ENCODE measurements around the gene DAPL1. TPM values are rescaled to one million over a fixed set of nuclear protein-coding genes. Genes with fewer than 3 reads are reported as not detected.

Gene DAPL1
- total and polyA plus RNA-seq, 5 donors, result not detected

DNA sequence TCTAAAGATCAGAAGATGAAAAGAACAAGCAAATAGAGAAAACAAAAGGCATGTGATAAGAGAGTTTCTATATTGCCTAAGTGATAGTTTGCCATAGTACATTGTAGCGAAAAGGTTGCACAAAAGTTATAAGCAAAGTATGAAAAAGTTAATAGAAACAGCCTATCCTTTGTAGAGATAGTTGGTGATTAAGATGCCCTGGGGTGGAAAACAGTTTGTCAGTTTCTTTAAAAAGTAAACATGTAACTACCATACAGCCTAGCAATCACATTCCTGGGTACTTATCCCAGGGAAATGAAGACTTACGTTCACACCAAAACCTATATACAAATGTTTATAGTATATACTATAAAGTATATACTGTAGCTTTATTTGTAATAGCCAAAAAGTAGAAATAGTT is 16.9 kb upstream of the DAPL1 start:
- intact Hi-C loops (cut with DNase I), result no loop called here
- no peak overlapping the region for H3K27ac ChIP-seq (ENCODE audit: low read length)
- 93% methylated on average over 2 of the region's 2 CpGs for WGBS
- ATAC-seq (no peak), DNase-seq (no peak)
- no peaks in the 10 kb centered on the region for H3K27me3 ChIP-seq (ENCODE audit: control insufficient read depth, insufficient read depth)
- H3K9me3 ChIP-seq (ENCODE audit: control insufficient read depth, low read length), result no peaks in the 10 kb centered on the region
- no peak overlapping the region for H3K4me3 ChIP-seq (ENCODE audit: low read length)
- no peaks in the 10 kb centered on the region for H3K4me1 ChIP-seq (ENCODE audit: control insufficient read depth, insufficient read depth, low read length)

DNA sequence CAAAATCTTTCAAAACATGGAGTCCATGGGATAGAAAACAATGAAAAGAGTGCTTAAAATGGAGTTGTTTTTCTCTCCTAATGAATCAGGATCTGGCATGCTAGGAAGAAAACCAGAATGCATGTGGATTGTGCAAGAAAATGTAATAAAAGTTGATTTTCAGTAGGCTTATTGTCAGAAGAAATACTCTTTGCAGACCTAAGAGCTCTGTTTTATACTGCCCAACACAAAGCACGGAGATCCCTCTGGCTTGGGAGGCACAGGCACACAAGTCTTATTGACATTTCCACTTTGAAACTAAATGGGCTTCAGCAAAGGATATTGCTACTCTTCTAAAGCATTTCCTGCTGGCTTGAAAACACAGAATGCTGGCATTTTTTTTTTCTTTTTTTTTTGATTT is 15.5 kb upstream of the DAPL1 start:
- 45% methylated on average over 1 of the region's 1 CpG for WGBS

DNA sequence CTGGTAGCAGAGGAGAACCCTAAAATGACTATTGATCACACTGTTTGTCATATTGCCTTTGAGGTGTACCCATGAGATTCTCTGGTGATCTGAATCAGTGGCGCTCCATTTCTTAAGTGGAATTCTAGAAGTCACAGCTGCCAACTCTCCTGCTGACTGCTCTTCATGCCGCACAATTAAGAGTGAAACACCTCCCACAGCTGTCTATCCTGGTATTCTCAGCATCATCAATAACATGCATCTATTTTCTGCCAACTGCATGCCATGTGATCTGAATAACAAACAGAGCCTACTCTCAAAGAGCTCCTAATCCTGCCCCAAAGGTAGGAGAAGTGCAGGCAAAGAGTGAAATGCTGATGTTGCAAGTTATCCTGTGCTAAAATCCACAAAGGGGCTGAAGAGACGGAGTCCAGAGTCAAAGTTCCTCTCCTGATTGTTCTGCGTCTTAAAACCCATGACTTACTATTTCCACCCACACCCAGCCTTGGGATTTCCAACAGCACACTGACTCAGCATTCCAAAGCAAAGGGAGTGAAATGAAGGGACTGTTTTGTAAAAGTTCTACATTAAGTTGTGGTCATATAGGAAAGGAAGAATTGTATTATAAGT is 13.7 kb upstream of the DAPL1 start:
- H3K27me3 ChIP-seq (ENCODE audit: control insufficient read depth, insufficient read depth), result no peaks in the 10 kb centered on the region
- H3K9me3 ChIP-seq (ENCODE audit: control insufficient read depth, low read length), result no peaks in the 10 kb centered on the region
- no peaks in the 10 kb centered on the region for H3K4me1 ChIP-seq (ENCODE audit: control insufficient read depth, insufficient read depth, low read length)
- peak in 1 of 2 donors; percentile 90 for ATAC-seq
- WGBS, result 63% methylated on average over 4 of the region's 4 CpGs
- no peak overlapping the region for H3K27ac ChIP-seq (ENCODE audit: low read length)
- H3K4me3 ChIP-seq (ENCODE audit: low read length), result no peak overlapping the region
- intact Hi-C loops (cut with DNase I), result no loop called here
- no peak for DNase-seq

More for the DNA sequence above, 15.5 kb upstream of the DAPL1 start:
- intact Hi-C loops (cut with DNase I), result no loop called here
- H3K27me3 ChIP-seq (ENCODE audit: control insufficient read depth, insufficient read depth), result no peaks in the 10 kb centered on the region
- ATAC-seq (peak in 1 of 2 donors; percentile 60), DNase-seq (no peak)
- no peak overlapping the region for H3K4me3 ChIP-seq (ENCODE audit: low read length)
- no peak overlapping the region for H3K27ac ChIP-seq (ENCODE audit: low read length)
- H3K4me1 ChIP-seq (ENCODE audit: control insufficient read depth, insufficient read depth, low read length), result no peaks in the 10 kb centered on the region
- no peaks in the 10 kb centered on the region for H3K9me3 ChIP-seq (ENCODE audit: control insufficient read depth, low read length)

DNA sequence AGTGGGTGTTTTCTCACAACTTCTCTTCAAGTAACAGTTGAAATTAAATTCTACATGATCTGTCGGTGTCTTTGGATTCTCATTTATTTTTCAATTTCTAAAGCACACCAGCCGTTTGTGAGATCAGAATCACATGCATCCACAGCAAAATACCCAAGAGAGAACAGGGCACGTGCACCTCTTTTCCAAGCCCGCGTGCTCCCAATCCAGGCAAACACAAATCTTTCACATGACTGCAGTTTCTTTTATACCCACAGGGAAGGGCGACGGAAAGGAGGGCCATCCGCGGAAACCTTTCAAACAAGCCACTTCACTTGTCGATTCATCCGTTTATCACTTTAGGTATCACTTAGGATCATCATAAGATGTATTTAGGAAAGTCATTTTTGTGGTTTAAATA is 13.0 kb upstream of the DAPL1 start:
- no peaks in the 10 kb centered on the region for H3K4me1 ChIP-seq (ENCODE audit: control insufficient read depth, insufficient read depth, low read length)
- intact Hi-C loops (cut with DNase I), result no loop called here
- H3K9me3 ChIP-seq (ENCODE audit: control insufficient read depth, low read length), result no peaks in the 10 kb centered on the region
- H3K4me3 ChIP-seq (ENCODE audit: low read length), result no peak overlapping the region
- H3K27me3 ChIP-seq (ENCODE audit: control insufficient read depth, insufficient read depth), result no peaks in the 10 kb centered on the region
- no peak for ATAC-seq
- WGBS, result 93% methylated on average over 11 of the region's 11 CpGs
- no peak for DNase-seq
- H3K27ac ChIP-seq (ENCODE audit: low read length), result no peak overlapping the region

DNA sequence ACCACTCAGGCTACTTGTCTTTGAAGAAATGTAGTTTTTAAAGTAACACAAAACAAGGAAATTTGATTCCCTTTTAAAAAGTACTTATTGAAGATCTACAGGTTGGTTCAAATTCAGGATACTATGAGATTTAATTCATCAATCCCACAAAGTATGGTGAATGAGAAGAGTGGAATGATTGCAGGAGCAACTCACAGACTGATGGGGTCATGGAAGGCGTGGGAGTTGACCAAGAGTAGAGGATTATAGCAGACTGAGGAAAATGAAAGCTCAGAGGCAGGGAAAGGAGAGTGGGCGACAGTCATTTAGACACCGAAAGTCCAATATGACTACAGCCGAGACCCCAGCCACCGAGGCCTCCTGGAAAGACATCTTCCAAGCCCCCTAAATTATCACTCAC is 12.5 kb upstream of the DAPL1 start:
- WGBS, result 84% methylated on average over 5 of the region's 5 CpGs
- no peaks in the 10 kb centered on the region for H3K4me1 ChIP-seq (ENCODE audit: control insufficient read depth, insufficient read depth, low read length)
- H3K4me3 ChIP-seq (ENCODE audit: low read length), result no peak overlapping the region
- no peak for ATAC-seq
- H3K27me3 ChIP-seq (ENCODE audit: control insufficient read depth, insufficient read depth), result no peaks in the 10 kb centered on the region
- no peak overlapping the region for H3K27ac ChIP-seq (ENCODE audit: low read length)
- intact Hi-C loops (cut with DNase I), result no loop called here
- no peaks in the 10 kb centered on the region for H3K9me3 ChIP-seq (ENCODE audit: control insufficient read depth, low read length)
- DNase-seq, result no peak

DNA sequence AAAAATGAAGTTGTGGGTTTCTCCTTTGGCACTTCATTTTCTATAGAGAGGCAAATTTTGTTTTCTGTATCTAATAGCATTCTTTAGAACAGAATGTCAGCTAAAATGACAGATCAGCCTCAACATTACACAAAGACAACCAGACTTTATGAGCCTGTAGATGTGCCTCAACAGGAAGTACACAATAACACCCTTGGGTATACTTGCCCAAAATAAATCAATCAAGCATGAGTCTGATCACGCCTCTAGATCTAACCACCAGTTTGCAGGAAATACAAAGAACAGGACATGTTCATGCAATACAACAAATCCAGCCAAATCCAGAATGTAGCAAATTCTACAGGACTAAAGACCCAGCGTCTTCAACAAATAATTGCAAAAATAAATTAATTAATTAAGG is 11.2 kb upstream of the DAPL1 start:
- H3K4me3 ChIP-seq (ENCODE audit: low read length), result no peak overlapping the region
- 57% methylated on average over 2 of the region's 2 CpGs for WGBS
- no peak overlapping the region for H3K27ac ChIP-seq (ENCODE audit: low read length)
- H3K27me3 ChIP-seq (ENCODE audit: control insufficient read depth, insufficient read depth), result no peaks in the 10 kb centered on the region
- ATAC-seq (no peak), DNase-seq (no peak)
- intact Hi-C loops (cut with DNase I), result no loop called here
- no peaks in the 10 kb centered on the region for H3K4me1 ChIP-seq (ENCODE audit: control insufficient read depth, insufficient read depth, low read length)
- H3K9me3 ChIP-seq (ENCODE audit: control insufficient read depth, low read length), result no peaks in the 10 kb centered on the region

DNA sequence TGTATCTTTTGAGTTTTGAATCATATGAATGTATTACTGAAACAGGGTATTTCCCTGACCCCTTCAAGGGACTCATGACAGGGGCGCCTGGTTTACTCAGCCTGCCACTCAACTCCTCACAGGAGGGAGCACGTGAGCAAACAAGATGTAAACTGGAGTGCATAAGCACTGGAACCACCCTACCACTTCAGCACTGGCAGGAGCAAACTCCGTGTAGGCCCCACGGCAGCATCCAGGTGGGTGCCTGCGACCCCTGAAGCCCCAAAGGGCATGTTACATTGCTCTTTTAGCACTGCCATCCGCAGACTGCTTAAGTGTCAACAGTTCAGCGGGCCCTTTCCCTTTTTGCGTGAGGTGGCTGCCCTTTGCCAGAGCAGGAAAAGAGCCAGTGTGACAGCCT is 8.2 kb upstream of the DAPL1 start:
- no peak overlapping the region for H3K27ac ChIP-seq (ENCODE audit: low read length)

DNA sequence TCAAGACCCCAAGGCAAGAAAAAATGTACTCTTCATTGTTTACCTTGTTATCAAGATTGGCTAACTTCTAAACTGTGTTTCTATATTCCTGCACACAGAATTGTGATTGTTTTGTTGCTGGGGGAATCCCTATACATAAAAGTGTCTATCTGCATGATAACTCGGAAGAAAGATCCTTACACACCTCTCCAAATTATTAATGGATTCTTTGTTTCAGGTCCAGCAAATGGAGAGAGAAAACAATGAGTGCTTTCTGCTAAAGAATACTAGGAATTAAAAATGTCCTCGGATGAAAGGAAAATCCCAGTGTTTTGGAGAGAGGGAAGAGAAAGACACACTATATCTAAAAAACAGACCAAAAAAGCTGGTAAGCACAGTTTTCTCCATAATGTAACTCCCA is 6.2 kb upstream of the DAPL1 start:
- intact Hi-C loops (cut with DNase I), result no loop called here
- no peak overlapping the region for H3K27ac ChIP-seq (ENCODE audit: low read length)
- DNase-seq (no peak), ATAC-seq (no peak)
- WGBS, result 70% methylated on average over 2 of the region's 2 CpGs
- no peaks in the 10 kb centered on the region for H3K4me1 ChIP-seq (ENCODE audit: control insufficient read depth, insufficient read depth, low read length)
- no peaks in the 10 kb centered on the region for H3K27me3 ChIP-seq (ENCODE audit: control insufficient read depth, insufficient read depth)
- H3K4me3 ChIP-seq (ENCODE audit: low read length), result no peak overlapping the region
- H3K9me3 ChIP-seq (ENCODE audit: control insufficient read depth, low read length), result no peaks in the 10 kb centered on the region

More for the DNA sequence above, 8.2 kb upstream of the DAPL1 start:
- Histone ChIP-seq H3K9me3 (ENCODE audit: control insufficient read depth, low read length) (no peaks in the 10 kb centered on the region), H3K4me3 (ENCODE audit: low read length) (no peak overlapping the region), H3K27me3 (ENCODE audit: control insufficient read depth, insufficient read depth) (no peaks in the 10 kb centered on the region), H3K4me1 (ENCODE audit: control insufficient read depth, insufficient read depth, low read length) (no peaks in the 10 kb centered on the region)
- 93% methylated on average over 8 of the region's 8 CpGs for WGBS
- intact Hi-C loops (cut with DNase I), result no loop called here
- DNase-seq (no peak), ATAC-seq (no peak)

DNA sequence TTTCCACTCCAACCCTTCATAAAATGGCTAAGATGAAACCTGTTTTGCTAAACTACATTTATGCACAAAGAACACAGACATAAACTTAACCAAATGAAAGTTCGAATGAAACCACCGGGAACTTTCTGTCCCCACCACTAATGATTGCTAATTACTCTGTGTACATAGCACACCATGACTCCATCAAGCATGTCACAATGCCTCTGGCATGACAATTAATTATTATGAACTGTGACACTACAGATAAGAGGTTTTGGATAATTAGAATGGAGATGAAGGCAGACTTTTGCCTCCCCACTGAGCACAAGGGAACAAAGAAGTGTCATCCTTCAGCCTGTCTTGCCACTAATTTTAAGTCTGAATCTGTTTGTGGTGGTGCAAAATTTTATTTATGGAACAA is 1.5 kb downstream of the DAPL1 start:
- Histone ChIP-seq H3K27ac (ENCODE audit: low read length) (no peak overlapping the region), H3K4me1 (ENCODE audit: control insufficient read depth, insufficient read depth, low read length) (no peaks in the 10 kb centered on the region), H3K27me3 (ENCODE audit: control insufficient read depth, insufficient read depth) (no peaks in the 10 kb centered on the region), H3K9me3 (ENCODE audit: control insufficient read depth, low read length) (no peaks in the 10 kb centered on the region), H3K4me3 (ENCODE audit: low read length) (no peak overlapping the region)
- 91% methylated on average over 2 of the region's 2 CpGs for WGBS
- DNase-seq (no peak), ATAC-seq (no peak)
- intact Hi-C loops (cut with DNase I), result no loop called here

DNA sequence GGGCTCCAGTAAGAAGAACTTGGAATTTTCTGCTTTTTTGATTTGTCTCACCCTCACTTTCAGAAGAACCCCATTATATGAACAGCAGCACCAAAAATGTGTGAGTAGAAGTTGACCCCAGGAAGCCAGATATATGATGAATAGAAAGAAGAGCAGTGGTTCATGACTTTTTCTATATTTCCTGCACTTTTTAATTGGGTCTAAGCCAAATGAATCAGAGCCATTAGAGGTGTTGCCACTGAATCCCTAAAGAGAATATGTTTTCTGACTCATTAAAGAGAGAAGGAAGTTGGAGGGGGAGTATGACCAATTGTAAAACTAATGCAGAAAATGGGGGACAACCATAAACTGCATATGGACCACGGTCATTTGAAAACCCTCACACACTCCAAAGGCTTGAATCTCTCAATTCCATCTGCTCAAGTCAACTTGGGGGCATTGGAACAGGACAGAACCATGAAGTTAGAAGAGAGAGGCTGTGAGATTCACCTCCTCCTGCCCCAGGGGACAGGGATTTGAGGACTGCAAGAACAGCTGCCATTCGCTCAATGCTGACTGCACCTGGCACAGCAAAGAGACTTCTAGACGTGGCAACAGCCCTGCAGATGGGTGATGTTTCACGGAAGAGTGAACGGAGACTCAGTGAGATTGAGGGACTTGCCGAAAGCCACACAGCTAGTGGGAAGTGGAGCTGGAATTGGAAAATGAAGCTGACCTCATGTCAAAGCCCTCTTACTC is 3.0 kb downstream of the DAPL1 start:
- intact Hi-C loops (cut with DNase I), result no loop called here
- WGBS, result 84% methylated on average over 6 of the region's 6 CpGs
- ATAC-seq, result no peak
- H3K4me3 ChIP-seq (ENCODE audit: low read length), result no peak overlapping the region
- no peak overlapping the region for H3K27ac ChIP-seq (ENCODE audit: low read length)
- DNase-seq, result no peak
- no peaks in the 10 kb centered on the region for H3K4me1 ChIP-seq (ENCODE audit: control insufficient read depth, insufficient read depth, low read length)
- no peaks in the 10 kb centered on the region for H3K9me3 ChIP-seq (ENCODE audit: control insufficient read depth, low read length)
- no peaks in the 10 kb centered on the region for H3K27me3 ChIP-seq (ENCODE audit: control insufficient read depth, insufficient read depth)

DNA sequence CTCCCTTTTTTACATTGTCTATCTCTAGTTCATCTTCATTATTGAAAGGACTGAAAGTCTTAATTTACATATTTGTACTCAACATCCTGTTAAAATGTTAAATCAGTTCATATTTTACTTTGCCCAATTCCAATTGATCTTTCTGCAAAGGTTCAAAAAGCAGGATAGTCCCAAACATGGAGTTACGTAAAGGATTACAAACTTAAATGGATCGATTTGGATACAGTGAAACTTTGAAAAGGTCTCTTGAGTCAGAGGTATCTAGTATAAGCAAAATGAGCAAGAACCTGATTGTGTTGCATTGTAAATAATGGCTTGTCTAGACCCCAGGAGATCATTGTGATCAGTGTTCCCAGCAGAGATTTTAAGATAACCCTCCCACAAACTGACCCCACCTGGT is 4.1 kb downstream of the DAPL1 start:
- H3K4me3 ChIP-seq (ENCODE audit: low read length), result no peak overlapping the region
- no peaks in the 10 kb centered on the region for H3K9me3 ChIP-seq (ENCODE audit: control insufficient read depth, low read length)
- no peaks in the 10 kb centered on the region for H3K4me1 ChIP-seq (ENCODE audit: control insufficient read depth, insufficient read depth, low read length)
- no peak overlapping the region for H3K27ac ChIP-seq (ENCODE audit: low read length)
- intact Hi-C loops (cut with DNase I), result no loop called here
- 96% methylated on average over 2 of the region's 2 CpGs for WGBS
- H3K27me3 ChIP-seq (ENCODE audit: control insufficient read depth, insufficient read depth), result no peaks in the 10 kb centered on the region
- DNase-seq (no peak), ATAC-seq (no peak)
